PC-3 (cell line): ENCODE measurements around the gene AFAP1L2. TPM values are rescaled to one million over a fixed set of nuclear protein-coding genes. Genes with fewer than 3 reads are reported as not detected.

Source experiments
- ATAC-seq: fragments of 200-7000 bp; cut with Tn5 transposase; 2 replicates; pipeline ENCODE4 v1.9.1; 2020; ENCODE audit warnings: mild to moderate bottlenecking, moderate library complexity
- BruUV-seq: library from RNA; stranded (reverse); fragments of 400-500 nt; replicated peaks from 2 replicates; lab custom pipeline; 2021; lab: Mats Ljungman, UMichigan
- CTCF ChIA-PET: fragments of 300-600 bp; sonication (Branson Sonifier 250); formaldehyde crosslinking; loops from one replicate; lab custom pipeline; 2022; ENCODE audit warnings: antibody characterized with exemption; lab: Charles Lee
- POLR2A ChIA-PET: fragments of 300-600 bp; sonication (Branson Sonifier 250); formaldehyde crosslinking; loops from one replicate; lab custom pipeline; 2022; ENCODE audit warnings: antibody characterized with exemption; ENCODE audit not compliant: unreplicated experiment; lab: Charles Lee
- DNase-seq: peaks from one replicate; pipeline ENCODE4 v3.0.0-alpha.2; 2015
- H2AFZ ChIP-seq: fragments of 300-600 bp; sonication (generic); 2 replicates; pipeline ENCODE4 v1.6.0; 2016; ENCODE audit warnings: antibody characterized with exemption, low read length
- H3F3A ChIP-seq: fragments of 300-600 bp; sonication (generic); one replicate; pipeline ENCODE4 v1.6.0; 2017; ENCODE audit warnings: antibody characterized with exemption, low read length, control low read depth, mild to moderate bottlenecking; ENCODE audit not compliant: unreplicated experiment
- H3K27ac ChIP-seq: fragments of 300-600 bp; sonication (generic); 2 replicates; pipeline ENCODE4 v1.5.1; 2016; ENCODE audit warnings: mild to moderate bottlenecking, low read length
- H3K27me3 ChIP-seq: fragments of 300-600 bp; sonication (generic); 2 replicates; pipeline ENCODE4 v1.6.1; 2016; ENCODE audit warnings: low read length, mixed read lengths
- H3K36me3 ChIP-seq: fragments of 300-600 bp; sonication (generic); 2 replicates; pipeline ENCODE4 v1.6.1; 2016; ENCODE audit warnings: low read depth, mixed run types, low read length, mixed read lengths
- H3K4me1 ChIP-seq: fragments of 300-600 bp; sonication (generic); 2 replicates; pipeline ENCODE4 v1.5.1; 2016; ENCODE audit warnings: low read length; ENCODE audit not compliant: insufficient read depth
- H3K4me2 ChIP-seq: fragments of 300-600 bp; sonication (generic); 2 replicates; pipeline ENCODE4 v1.6.0; 2016; ENCODE audit warnings: low read length
- H3K4me3 ChIP-seq: fragments of 300-600 bp; sonication (generic); 2 replicates; pipeline ENCODE4 v1.5.1; 2016; ENCODE audit warnings: mild to moderate bottlenecking, low read length, mixed read lengths
- H3K79me2 ChIP-seq: fragments of 300-600 bp; sonication (generic); 2 replicates; pipeline ENCODE4 v1.6.1; 2017; ENCODE audit warnings: low read length, mixed read lengths
- H3K9ac ChIP-seq: fragments of 300-600 bp; sonication (generic); 2 replicates; pipeline ENCODE4 v1.6.0; 2016; ENCODE audit warnings: mild to moderate bottlenecking, low read length
- H3K9me2 ChIP-seq: fragments of 300-600 bp; sonication (generic); replicated peaks from 2 replicates; pipeline ENCODE4 v1.6.1; 2016; ENCODE audit warnings: mixed run types, low read length, mixed read lengths
- H3K9me3 ChIP-seq: fragments of 300-600 bp; sonication (generic); 2 replicates; pipeline ENCODE4 v1.6.1; 2016; ENCODE audit warnings: low read length, mixed read lengths
- H4K20me1 ChIP-seq: fragments of 300-600 bp; sonication (generic); 2 replicates; pipeline ENCODE4 v1.6.1; 2016; ENCODE audit warnings: low read length, mixed read lengths
- CTCF ChIP-seq: fragments of 300-600 bp; sonication (generic); conservative IDR thresholded peaks from 2 replicates; pipeline ENCODE4 v1.5.1; 2017; ENCODE audit warnings: antibody characterized with exemption, low read depth, mild to moderate bottlenecking, low read length
- EZH2 ChIP-seq: fragments of 300-600 bp; sonication (generic); IDR thresholded peaks from one replicate; pipeline ENCODE4 v1.6.1; 2017; ENCODE audit warnings: antibody characterized with exemption, mild to moderate bottlenecking, low read length; ENCODE audit not compliant: unreplicated experiment
- EZH2phosphoT487 ChIP-seq: fragments of 300-600 bp; sonication (generic); IDR thresholded peaks from 2 replicates; pipeline ENCODE4 v1.6.1; 2018; ENCODE audit warnings: mild to moderate bottlenecking, antibody characterized with exemption, low read length, borderline replicate concordance
- intact Hi-C: fragments of 100-400 bp; cut with micrococcal nuclease; formaldehyde crosslinking; loops from 2 replicates; pipeline ENCODE4 v1.9.0; 2023
- total RNA-seq: library from RNA; depleted of rRNA; stranded (reverse); fragments of >200 nt; gene quantifications from 2 replicates; pipeline ENCODE4 v1.2.3, GENCODE V29; 2014

AFAP1L2 gene
- total RNA-seq, 1 experiment from 2014 or later = 0.77 TPM

DNA sequence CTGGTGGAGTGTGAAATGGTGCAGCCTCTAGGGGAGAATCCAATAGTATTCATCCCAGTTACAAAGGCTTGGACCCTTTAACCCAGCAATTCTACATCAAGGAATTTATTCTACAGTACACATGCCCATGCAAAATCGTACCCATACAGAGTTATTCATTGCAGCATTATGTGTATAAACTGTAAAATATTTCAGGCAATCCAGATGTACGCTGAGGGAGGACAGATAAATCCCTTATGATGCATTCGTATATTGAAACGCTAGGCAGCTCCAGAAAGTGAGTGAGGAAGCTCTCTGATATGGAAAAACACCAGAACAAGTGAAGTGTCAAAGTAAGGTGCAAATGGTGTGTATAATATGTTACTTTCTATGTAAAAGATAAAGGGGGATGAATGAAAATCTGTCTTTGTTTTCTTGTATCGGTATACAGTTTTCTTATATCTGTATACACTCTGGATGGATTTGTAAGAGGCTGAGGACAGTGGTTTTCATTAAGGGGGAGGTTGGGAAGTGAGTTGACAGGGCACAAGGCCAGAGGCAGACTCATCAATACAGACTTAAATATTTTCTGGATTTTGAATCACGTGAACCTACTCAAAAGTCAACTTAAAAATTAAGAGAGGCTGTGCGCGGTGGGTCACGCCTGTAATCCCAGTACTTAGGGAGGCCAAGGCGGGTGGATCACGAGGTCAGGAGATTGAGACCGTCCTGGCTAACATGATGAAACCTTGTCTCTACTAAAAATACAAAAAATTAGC lies 148.1 kb downstream of the AFAP1L2 start:
- H3K4me1 ChIP-seq = no peaks in the 10 kb centered on the region
- H3K4me2 ChIP-seq = no peak overlapping the region
- TF ChIP-seq EZH2phosphoT487 = no peak
- TF ChIP-seq CTCF = no peak
- no peak for TF ChIP-seq EZH2
- no peak overlapping the region for H3K4me3 ChIP-seq
- DNase-seq (no peak), ATAC-seq (no peak)
- H3K27me3 ChIP-seq = no peaks in the 10 kb centered on the region
- H3K9me2 ChIP-seq = no peaks in the 10 kb centered on the region
- no peak overlapping the region for H2AFZ ChIP-seq
- no peaks in the 10 kb centered on the region for H3F3A ChIP-seq
- H3K36me3 ChIP-seq = no peaks in the 10 kb centered on the region
- H3K9ac ChIP-seq = no peak overlapping the region
- intact Hi-C loops = no loop called here
- ChIA-PET POLR2A (no interaction called here), CTCF (no interaction called here)
- H4K20me1 ChIP-seq = no peaks in the 10 kb centered on the region
- no peaks in the 10 kb centered on the region for H3K9me3 ChIP-seq
- H3K79me2 ChIP-seq = no peaks in the 10 kb centered on the region
- no peak overlapping the region for H3K27ac ChIP-seq
- no TSS peak for BruUV-seq

DNA sequence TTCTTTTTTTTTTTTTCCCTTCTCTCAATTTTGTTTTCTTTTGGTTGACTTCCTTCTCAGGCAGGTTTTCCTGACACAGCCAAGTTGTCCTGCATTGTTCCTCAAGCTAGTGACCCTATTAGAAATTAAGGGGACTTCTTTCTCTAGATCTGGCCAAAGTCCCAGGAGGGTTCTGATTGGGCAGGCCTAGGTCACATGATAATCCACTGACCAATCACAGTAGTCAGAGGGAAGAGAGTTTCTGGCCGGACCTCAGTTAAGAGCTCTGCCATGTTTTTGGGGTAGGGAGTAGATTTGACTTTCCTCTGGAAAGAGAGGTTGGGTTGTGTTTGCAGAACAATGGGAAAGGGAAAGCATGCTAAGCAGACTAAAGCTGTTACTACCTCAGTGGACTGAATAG lies 149.1 kb downstream of the AFAP1L2 start:
- H3K79me2 ChIP-seq = no peaks in the 10 kb centered on the region
- intact Hi-C loops = no loop called here
- no peaks in the 10 kb centered on the region for H3K27me3 ChIP-seq
- no peaks in the 10 kb centered on the region for H3K9me3 ChIP-seq
- BruUV-seq = no TSS peak
- H3K36me3 ChIP-seq = no peaks in the 10 kb centered on the region
- ChIA-PET CTCF (no interaction called here), POLR2A (interaction anchor here (0.5 kb wide), 1 partner anchor 92 kb away, joined by 4 read pairs; no protein-coding TSS in a partner anchor)
- H2AFZ ChIP-seq = no peak overlapping the region
- no peaks in the 10 kb centered on the region for H3K4me1 ChIP-seq
- H3K4me2 ChIP-seq = no peak overlapping the region
- no peak overlapping the region for H3K4me3 ChIP-seq
- no peaks in the 10 kb centered on the region for H3F3A ChIP-seq
- no peaks in the 10 kb centered on the region for H4K20me1 ChIP-seq
- DNase-seq = no peak
- no peak for ATAC-seq
- H3K27ac ChIP-seq = no peak overlapping the region
- H3K9ac ChIP-seq = no peak overlapping the region
- H3K9me2 ChIP-seq = no peaks in the 10 kb centered on the region
- TF ChIP-seq CTCF (no peak), EZH2 (no peak), EZH2phosphoT487 (no peak)

DNA sequence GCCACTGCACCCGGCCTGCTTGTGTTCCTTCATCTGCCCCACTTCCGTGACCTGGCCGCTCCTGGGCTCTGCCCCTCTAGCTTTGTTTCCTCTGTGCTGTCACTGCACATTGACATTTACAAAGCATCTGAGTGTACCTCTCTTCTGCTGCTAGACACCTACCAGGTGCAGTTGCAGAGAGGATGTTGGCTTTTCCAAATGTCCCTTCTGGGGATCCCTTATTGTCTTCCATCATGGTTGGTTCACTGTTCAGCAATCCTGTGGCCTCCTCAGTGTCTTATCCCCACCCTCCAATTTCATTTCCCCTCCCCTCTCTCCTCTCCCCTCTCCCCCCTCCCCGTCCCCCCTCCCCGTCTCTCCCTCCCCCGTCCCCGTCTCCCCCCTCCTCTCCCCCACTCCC lies 151.4 kb downstream of the AFAP1L2 start:
- H3K27me3 ChIP-seq = no peaks in the 10 kb centered on the region
- no TSS peak for BruUV-seq
- intact Hi-C loops = no loop called here
- H3K9me2 ChIP-seq = no peaks in the 10 kb centered on the region
- H3K9me3 ChIP-seq = no peaks in the 10 kb centered on the region
- no peak overlapping the region for H3K9ac ChIP-seq
- no peaks in the 10 kb centered on the region for H3K36me3 ChIP-seq
- H3K4me3 ChIP-seq = no peak overlapping the region
- H4K20me1 ChIP-seq = no peaks in the 10 kb centered on the region
- H3K79me2 ChIP-seq = no peaks in the 10 kb centered on the region
- TF ChIP-seq EZH2phosphoT487 (no peak), CTCF (no peak), EZH2 (no peak)
- no peaks in the 10 kb centered on the region for H3F3A ChIP-seq
- ATAC-seq = no peak
- ChIA-PET POLR2A (no interaction called here), CTCF (no interaction called here)
- H3K4me2 ChIP-seq = no peak overlapping the region
- H3K27ac ChIP-seq = no peak overlapping the region
- no peak for DNase-seq
- no peaks in the 10 kb centered on the region for H3K4me1 ChIP-seq
- H2AFZ ChIP-seq = no peak overlapping the region
